NCI-H1436 treated with DMSO at 0.1 percent for 48 hours (cell line): ENCODE measurements around the gene SYK.
"Not testable (repeated sequence)": the region's sequence is repeated elsewhere in the genome, so short reads cannot be mapped to it uniquely, and the experiment has no call there.

Experiments
- DNase-seq: peaks from one replicate; lab custom pipeline; 2025; lab: John Stamatoyannopoulos, UW

SYK gene

GRCh38 chr9:90880669-90881068, 79.0 kb downstream of the SYK start:
- no peak for DNase-seq

GRCh38 chr9:90881648-90882047, 80.0 kb downstream of the SYK start:
- no peak for DNase-seq

GRCh38 chr9:90882991-90883600, 81.5 kb downstream of the SYK start:
- DNase-seq, result no peak

- DNase-seq, result no peak
Observed at GRCh38 chr9:90883661-90884060, 82.0 kb downstream of the SYK start.

- no peak for DNase-seq
Observed at GRCh38 chr9:90884178-90884577, 82.6 kb downstream of the SYK start.

GRCh38 chr9:90886868-90887267, 85.2 kb downstream of the SYK start:
- DNase-seq, result not testable (repeated sequence)

GRCh38 chr9:90888941-90889340, 87.3 kb downstream of the SYK start:
- no peak for DNase-seq

- no peak for DNase-seq
Observed at GRCh38 chr9:90890146-90890810, 88.7 kb downstream of the SYK start.

- no peak for DNase-seq
Observed at GRCh38 chr9:90891308-90892040, 89.9 kb downstream of the SYK start.

GRCh38 chr9:90892918-90893317, 91.3 kb downstream of the SYK start:
- no peak for DNase-seq

GRCh38 chr9:90893706-90894105, 92.1 kb downstream of the SYK start:
- DNase-seq, result no peak

GRCh38 chr9:90894986-90895687, 93.5 kb downstream of the SYK start:
- DNase-seq, result no peak

- no peak for DNase-seq
Observed at GRCh38 chr9:90895786-90896185, 94.2 kb downstream of the SYK start.

- DNase-seq, result no peak
Observed at GRCh38 chr9:90896231-90896630, 94.6 kb downstream of the SYK start.

- DNase-seq, result no peak
Observed at GRCh38 chr9:90898228-90898627, 96.6 kb downstream of the SYK start.

GRCh38 chr9:90899287-90899686, 97.7 kb downstream of the SYK start:
- no peak for DNase-seq

- DNase-seq, result no peak
Observed at GRCh38 chr9:90900130-90900529, 98.5 kb downstream of the SYK start.

GRCh38 chr9:90901933-90902332, 100.3 kb downstream of the SYK start:
- no peak for DNase-seq

GRCh38 chr9:90903766-90904424, 102.3 kb downstream of the SYK start:
- no peak for DNase-seq

- no peak for DNase-seq
Observed at GRCh38 chr9:90904706-90905478, 103.3 kb downstream of the SYK start.

GRCh38 chr9:90905822-90906221, 104.2 kb downstream of the SYK start:
- DNase-seq, result no peak
